Kidney epithelial cell (primary cell): ENCODE measurements around the gene CLDN14. TPM values are rescaled to one million over a fixed set of nuclear protein-coding genes. Genes with fewer than 3 reads are reported as not detected.

Experiments used
- DNase-seq: peaks from one replicate; pipeline ENCODE4 v3.0.0-alpha.2; 2010; ENCODE audit warnings: low read depth
- H3K27me3 ChIP-seq: 2 replicates; pipeline ENCODE4 v1.6.0; 2011; ENCODE audit warnings: low read length; ENCODE audit not compliant: control insufficient read depth, insufficient read depth
- H3K36me3 ChIP-seq: 2 replicates; pipeline ENCODE4 v1.5.1; 2011; ENCODE audit warnings: low read length; ENCODE audit not compliant: control insufficient read depth, insufficient read depth
- H3K4me3 ChIP-seq: 2 replicates; pipeline ENCODE4 v1.5.1; 2011; ENCODE audit warnings: low read depth, mild to moderate bottlenecking, control low read depth, low read length
- CTCF ChIP-seq: IDR thresholded peaks from 2 replicates; pipeline ENCODE4 v1.5.1; 2011; ENCODE audit warnings: mild to moderate bottlenecking, moderate library complexity, low read length, control low read depth, inconsistent platforms; ENCODE audit not compliant: insufficient read depth, poor library complexity, severe bottlenecking
- total RNA-seq: library from RNA; depleted of rRNA; stranded (reverse); fragments of >200 nt; gene quantifications from 2 replicates; pipeline ENCODE4 v1.2.3, GENCODE V29; 2015

Gene CLDN14
- total RNA-seq, 1 donor from 2014 or later, result 2.1 TPM

DNA sequence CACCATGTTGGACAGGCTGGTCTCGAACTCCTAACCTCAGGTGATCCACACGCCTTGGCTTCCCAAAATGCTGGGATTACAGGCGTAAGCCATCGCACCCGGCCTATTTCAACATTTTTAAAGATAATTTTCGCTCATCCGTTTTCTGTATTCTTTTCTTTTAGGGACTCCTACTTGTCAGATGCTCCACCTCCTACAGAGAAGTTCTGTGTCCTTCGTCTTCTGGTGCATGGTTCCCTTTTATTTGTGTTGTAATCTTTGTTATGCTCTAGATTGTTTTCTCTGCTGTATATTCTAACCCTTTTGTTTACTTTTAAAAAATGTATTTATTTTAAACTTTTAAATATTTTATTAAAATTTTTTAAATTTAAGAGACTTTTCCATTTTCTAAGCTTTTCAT is 28.4 kb downstream of the CLDN14 start:
- no peaks in the 10 kb centered on the region for H3K36me3 ChIP-seq
- TF ChIP-seq CTCF, result no peak
- H3K27me3 ChIP-seq, result no peaks in the 10 kb centered on the region
- no peak for DNase-seq
- no peak overlapping the region for H3K4me3 ChIP-seq

GRCh38 chr21:36450511-36450910 is 29.4 kb downstream of the CLDN14 start:
- DNase-seq, result no peak
- H3K4me3 ChIP-seq, result no peak overlapping the region
- TF ChIP-seq CTCF, result no peak
- H3K27me3 ChIP-seq, result no peaks in the 10 kb centered on the region
- H3K36me3 ChIP-seq, result no peaks in the 10 kb centered on the region

- DNase-seq, result no peak
- Histone ChIP-seq H3K36me3 (no peaks in the 10 kb centered on the region), H3K27me3 (no peaks in the 10 kb centered on the region), H3K4me3 (no peak overlapping the region)
- TF ChIP-seq CTCF, result no peak
These were observed 33.6 kb downstream of the CLDN14 start for GRCh38 chr21:36446301-36446700.

DNA sequence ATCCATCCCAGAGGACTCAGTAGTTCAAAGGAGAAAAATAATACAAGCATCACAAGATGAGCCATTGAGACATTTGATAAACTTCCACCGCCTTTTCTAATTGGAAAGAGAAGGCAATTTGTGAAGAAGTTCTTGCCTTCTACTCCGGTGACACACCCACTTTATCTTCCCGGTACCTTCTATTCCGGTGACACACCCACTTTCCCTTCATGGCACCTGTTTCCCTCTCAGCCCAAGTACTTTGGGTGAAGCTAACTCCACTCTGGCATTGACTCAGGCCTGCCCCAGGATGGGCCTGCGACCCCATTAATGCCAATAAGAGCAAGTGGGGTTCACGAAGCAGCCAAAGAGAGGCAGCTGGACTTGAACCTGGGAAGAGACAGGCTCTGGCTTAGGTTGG is 38.2 kb downstream of the CLDN14 start:
- H3K36me3 ChIP-seq, result no peaks in the 10 kb centered on the region

GRCh38 chr21:36437745-36438128 is 42.2 kb downstream of the CLDN14 start:
- Histone ChIP-seq H3K27me3 (no peaks in the 10 kb centered on the region), H3K36me3 (no peaks in the 10 kb centered on the region), H3K4me3 (no peak overlapping the region)
- no peak for TF ChIP-seq CTCF
- DNase-seq, result no peak

More for the DNA sequence above, 38.2 kb downstream of the CLDN14 start:
- TF ChIP-seq CTCF, result no peak
- H3K27me3 ChIP-seq, result no peaks in the 10 kb centered on the region
- DNase-seq, result no peak
- H3K4me3 ChIP-seq, result no peak overlapping the region
